ENCODE measurements around the gene CLEC16A. TPM values are rescaled to one million over a fixed set of nuclear protein-coding genes. Genes with fewer than 3 reads are reported as not detected.
A peak's percentile ranks its signal among the peaks of the same experiment; 100 is the strongest.
"Not testable (repeated sequence)": the region's sequence is repeated elsewhere in the genome, so short reads cannot be mapped to it uniquely, and the experiment has no call there.

CLEC16A gene
- total RNA-seq, 2 experiments from 2014 or later: 18.4 to 20.1 TPM

DNA sequence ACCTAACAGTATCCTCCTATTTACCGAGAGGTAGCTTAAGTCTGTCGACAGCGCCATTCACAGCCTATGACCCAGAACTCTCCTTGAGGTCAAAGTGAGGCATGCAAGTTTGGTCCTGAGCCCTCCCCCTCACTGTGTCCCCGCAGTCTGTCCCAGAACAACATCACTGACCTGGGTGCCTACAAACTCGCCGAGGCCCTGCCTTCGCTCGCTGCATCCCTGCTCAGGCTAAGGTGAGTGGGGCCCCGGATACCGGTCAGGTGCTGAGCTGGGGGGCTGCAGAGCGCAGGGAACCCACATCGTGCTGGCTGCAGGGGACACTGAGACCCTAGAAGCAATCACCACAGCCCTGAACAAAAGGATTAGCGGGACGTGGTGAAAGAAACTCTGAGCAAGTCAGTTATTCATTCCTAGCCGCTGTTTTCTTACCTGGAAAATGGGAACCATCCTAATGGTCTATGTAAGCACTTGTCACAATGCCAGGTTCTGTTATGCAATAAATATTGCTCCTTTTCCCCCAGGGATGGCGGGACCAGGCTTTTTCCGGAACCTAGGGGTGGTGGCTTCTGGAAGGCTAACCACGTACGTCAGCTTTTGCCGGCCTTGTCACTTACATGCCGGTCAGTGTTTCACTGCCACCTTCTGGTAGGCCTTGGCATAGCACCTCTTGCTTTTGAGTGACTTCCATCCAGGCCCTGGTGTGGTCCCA, 25.9 kb upstream of the CLEC16A start:
- no peaks in the 10 kb centered on the region for H3K36me3 Mint-ChIP-seq (ENCODE audit: low read depth)
- H3K4me1 Mint-ChIP-seq (ENCODE audit: low read depth): peaks cover 11% of the 10 kb centered on the region
- CTCF ChIA-PET: interaction anchor here (0.6 to 3.2 kb wide), 24 partner anchors 8 to 559 kb away, joined by 3 to 11 read pairs (median 4); partner anchors contain the start of gene NUBP1
- no peak overlapping the region for H3K27ac Mint-ChIP-seq
- no peak overlapping the region for H3K4me3 Mint-ChIP-seq
- H3K9me3 Mint-ChIP-seq: no peaks in the 10 kb centered on the region
- no peaks in the 10 kb centered on the region for H3K27me3 Mint-ChIP-seq (ENCODE audit: low read depth)
- DNase-seq: peak; percentile 94
- intact Hi-C loops (cut with micrococcal nuclease): loop anchor here (1.0 to 5.0 kb wide), 6 partner anchors 174 to 661 kb away; no protein-coding TSS in a partner anchor

GRCh38 chr16:10919003-10919351, 25.4 kb upstream of the CLEC16A start:
- no peaks in the 10 kb centered on the region for H3K36me3 Mint-ChIP-seq (ENCODE audit: low read depth)
- H3K27me3 Mint-ChIP-seq (ENCODE audit: low read depth): no peaks in the 10 kb centered on the region
- CTCF ChIA-PET: interaction anchor here (0.8 to 3.2 kb wide), 22 partner anchors 8 to 560 kb away, joined by 3 to 11 read pairs (median 4); partner anchors contain the start of gene NUBP1
- peaks cover 11% of the 10 kb centered on the region for H3K4me1 Mint-ChIP-seq (ENCODE audit: low read depth)
- H3K4me3 Mint-ChIP-seq: no peak overlapping the region
- no peak for DNase-seq
- no peak overlapping the region for H3K27ac Mint-ChIP-seq
- H3K9me3 Mint-ChIP-seq: no peaks in the 10 kb centered on the region
- intact Hi-C loops (cut with micrococcal nuclease): loop anchor here (2.0 to 5.0 kb wide), 2 partner anchors 174 to 662 kb away; no protein-coding TSS in a partner anchor

- Mint-ChIP-seq H3K36me3 (ENCODE audit: low read depth) (peaks cover 4% of the 10 kb centered on the region), H3K27me3 (ENCODE audit: low read depth) (no peaks in the 10 kb centered on the region), H3K27ac (no peak overlapping the region), H3K9me3 (peaks cover 2% of the 10 kb centered on the region), H3K4me3 (no peak overlapping the region), H3K4me1 (ENCODE audit: low read depth) (peaks cover 6% of the 10 kb centered on the region)
- intact Hi-C loops (cut with micrococcal nuclease): no loop called here
- no peak for DNase-seq
- CTCF ChIA-PET: no interaction called here
Observed at GRCh38 chr16:10920726-10921427, 23.5 kb upstream of the CLEC16A start.

DNA sequence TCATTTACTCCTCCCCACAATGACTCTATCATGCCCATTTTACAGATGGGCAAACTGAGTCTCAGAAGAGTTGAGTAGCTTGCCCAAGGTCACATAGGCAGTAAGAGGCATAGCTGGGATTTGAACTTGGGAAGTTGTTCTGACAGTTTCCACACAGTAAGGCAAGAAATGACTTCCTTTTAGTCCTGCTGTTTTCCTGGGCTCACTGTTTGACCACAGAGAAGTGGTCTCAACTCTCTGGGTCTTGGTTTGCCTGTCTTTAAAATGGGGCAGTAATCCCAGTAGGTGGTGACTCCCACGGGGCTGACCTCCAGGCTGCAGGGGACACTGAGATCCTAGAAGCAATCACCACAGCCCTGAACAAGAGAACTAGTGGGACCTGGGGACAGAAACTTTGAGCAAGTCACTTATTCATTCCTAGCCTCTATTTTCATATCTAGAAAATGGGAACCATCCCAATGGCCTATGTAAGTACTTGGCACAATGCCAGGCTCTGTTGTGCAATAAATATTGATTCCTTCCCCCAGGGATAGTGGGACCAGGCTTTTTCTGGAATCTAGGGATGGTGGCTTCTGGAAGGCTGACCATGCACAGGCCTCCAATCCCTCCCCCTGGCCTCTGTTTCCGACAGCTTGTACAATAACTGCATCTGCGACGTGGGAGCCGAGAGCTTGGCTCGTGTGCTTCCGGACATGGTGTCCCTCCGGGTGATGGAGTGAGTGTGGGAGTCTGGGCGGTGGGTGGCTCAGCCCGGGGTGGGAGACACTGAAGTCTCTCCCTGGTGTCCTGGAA, 22.6 kb upstream of the CLEC16A start:
- peaks cover 2% of the 10 kb centered on the region for H3K9me3 Mint-ChIP-seq
- DNase-seq: no peak
- H3K36me3 Mint-ChIP-seq (ENCODE audit: low read depth): peaks cover 9% of the 10 kb centered on the region
- H3K27ac Mint-ChIP-seq: no peak overlapping the region
- CTCF ChIA-PET: interaction anchor here (0.6 kb wide), 1 partner anchor 408 kb away, joined by 3 read pairs; no protein-coding TSS in a partner anchor
- intact Hi-C loops (cut with micrococcal nuclease): no loop called here
- H3K4me1 Mint-ChIP-seq (ENCODE audit: low read depth): no peaks in the 10 kb centered on the region
- H3K27me3 Mint-ChIP-seq (ENCODE audit: low read depth): no peaks in the 10 kb centered on the region
- no peak overlapping the region for H3K4me3 Mint-ChIP-seq

- no peak for DNase-seq
- intact Hi-C loops (cut with micrococcal nuclease): no loop called here
- Mint-ChIP-seq H3K4me3 (no peak overlapping the region), H3K27ac (no peak overlapping the region), H3K9me3 (peaks cover 2% of the 10 kb centered on the region), H3K36me3 (ENCODE audit: low read depth) (peaks cover 14% of the 10 kb centered on the region), H3K27me3 (ENCODE audit: low read depth) (no peaks in the 10 kb centered on the region), H3K4me1 (ENCODE audit: low read depth) (no peaks in the 10 kb centered on the region)
- CTCF ChIA-PET: interaction anchor here (0.5 kb wide), 1 partner anchor 191 kb away, joined by 3 read pairs; no protein-coding TSS in a partner anchor
Observed at GRCh38 chr16:10922328-10923145, 21.8 kb upstream of the CLEC16A start.

DNA sequence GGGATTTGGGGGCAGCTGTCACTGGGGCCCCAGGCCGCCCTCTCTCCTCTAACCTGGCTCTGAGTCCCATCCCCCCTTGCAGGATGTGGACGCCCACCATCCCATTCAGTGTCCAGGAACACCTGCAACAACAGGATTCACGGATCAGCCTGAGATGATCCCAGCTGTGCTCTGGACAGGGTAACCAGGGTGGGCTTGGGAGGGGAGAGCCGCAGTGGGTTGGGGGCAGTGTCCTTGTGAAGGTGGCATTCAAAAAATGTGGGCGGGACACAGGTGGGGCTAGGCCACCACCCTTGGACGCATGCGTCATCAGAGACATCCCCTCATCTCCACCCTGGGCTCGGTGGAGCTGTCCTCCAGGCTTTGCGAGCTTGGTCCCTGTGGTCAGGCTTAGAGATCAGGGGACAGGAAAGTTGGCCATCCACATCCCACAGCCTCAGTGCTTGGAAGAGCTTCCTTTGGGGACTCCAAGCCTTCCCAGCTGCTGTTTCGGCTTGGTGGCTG, 21.2 kb upstream of the CLEC16A start:
- no peaks in the 10 kb centered on the region for H3K4me1 Mint-ChIP-seq (ENCODE audit: low read depth)
- no peak overlapping the region for H3K27ac Mint-ChIP-seq
- intact Hi-C loops (cut with micrococcal nuclease): no loop called here
- H3K36me3 Mint-ChIP-seq (ENCODE audit: low read depth): peaks cover 19% of the 10 kb centered on the region
- H3K9me3 Mint-ChIP-seq: peaks cover 2% of the 10 kb centered on the region
- CTCF ChIA-PET: no interaction called here
- no peaks in the 10 kb centered on the region for H3K27me3 Mint-ChIP-seq (ENCODE audit: low read depth)
- H3K4me3 Mint-ChIP-seq: no peak overlapping the region
- no peak for DNase-seq

DNA sequence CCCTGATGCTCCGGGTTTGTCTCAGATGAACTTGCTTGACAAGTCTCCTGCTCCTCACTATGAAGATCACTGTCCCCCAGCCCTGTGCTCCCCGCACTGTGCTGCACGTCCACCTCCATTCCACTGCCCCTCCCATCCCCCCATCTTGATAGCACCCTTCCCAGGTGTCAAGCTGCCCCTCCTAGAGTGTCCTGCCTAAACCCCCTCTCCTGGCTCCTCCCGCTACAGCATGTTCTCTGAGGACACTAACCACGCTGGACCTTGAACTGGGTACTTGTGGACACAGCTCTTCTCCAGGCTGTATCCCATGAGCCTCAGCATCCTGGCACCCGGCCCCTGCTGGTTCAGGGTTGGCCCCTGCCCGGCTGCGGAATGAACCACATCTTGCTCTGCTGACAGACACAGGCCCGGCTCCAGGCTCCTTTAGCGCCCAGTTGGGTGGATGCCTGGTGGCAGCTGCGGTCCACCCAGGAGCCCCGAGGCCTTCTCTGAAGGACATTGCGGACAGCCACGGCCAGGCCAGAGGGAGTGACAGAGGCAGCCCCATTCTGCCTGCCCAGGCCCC, 20.6 kb upstream of the CLEC16A start:
- H3K9me3 Mint-ChIP-seq: peaks cover 2% of the 10 kb centered on the region
- H3K27ac Mint-ChIP-seq: no peak overlapping the region
- no peaks in the 10 kb centered on the region for H3K4me1 Mint-ChIP-seq (ENCODE audit: low read depth)
- peaks cover 21% of the 10 kb centered on the region for H3K36me3 Mint-ChIP-seq (ENCODE audit: low read depth)
- no peaks in the 10 kb centered on the region for H3K27me3 Mint-ChIP-seq (ENCODE audit: low read depth)
- CTCF ChIA-PET: no interaction called here
- intact Hi-C loops (cut with micrococcal nuclease): no loop called here
- H3K4me3 Mint-ChIP-seq: no peak overlapping the region
- DNase-seq: no peak

GRCh38 chr16:10925285-10925684, 19.1 kb upstream of the CLEC16A start:
- H3K27ac Mint-ChIP-seq; H3K4me3 Mint-ChIP-seq; DNase-seq; intact Hi-C loops (cut with micrococcal nuclease); H3K4me1 Mint-ChIP-seq (ENCODE audit: low read depth); H3K9me3 Mint-ChIP-seq; H3K27me3 Mint-ChIP-seq (ENCODE audit: low read depth): not testable (repeated sequence)
- peaks cover 24% of the 10 kb centered on the region for H3K36me3 Mint-ChIP-seq (ENCODE audit: low read depth)
- CTCF ChIA-PET: interaction anchor here (1.3 kb wide), 1 partner anchor 14 kb away, joined by 4 read pairs; no protein-coding TSS in a partner anchor

GRCh38 chr16:10926094-10926493, 18.3 kb upstream of the CLEC16A start:
- peaks cover 24% of the 10 kb centered on the region for H3K36me3 Mint-ChIP-seq (ENCODE audit: low read depth)
- H3K4me1 Mint-ChIP-seq (ENCODE audit: low read depth): no peaks in the 10 kb centered on the region
- CTCF ChIA-PET: interaction anchor here (0.6 to 1.8 kb wide), 3 partner anchors 9 to 297 kb away, joined by 4 to 5 read pairs (median 4); no protein-coding TSS in a partner anchor
- no peak overlapping the region for H3K4me3 Mint-ChIP-seq
- H3K27me3 Mint-ChIP-seq (ENCODE audit: low read depth): no peaks in the 10 kb centered on the region
- peaks cover 2% of the 10 kb centered on the region for H3K9me3 Mint-ChIP-seq
- no peak for DNase-seq
- intact Hi-C loops (cut with micrococcal nuclease): no loop called here
- no peak overlapping the region for H3K27ac Mint-ChIP-seq

DNA sequence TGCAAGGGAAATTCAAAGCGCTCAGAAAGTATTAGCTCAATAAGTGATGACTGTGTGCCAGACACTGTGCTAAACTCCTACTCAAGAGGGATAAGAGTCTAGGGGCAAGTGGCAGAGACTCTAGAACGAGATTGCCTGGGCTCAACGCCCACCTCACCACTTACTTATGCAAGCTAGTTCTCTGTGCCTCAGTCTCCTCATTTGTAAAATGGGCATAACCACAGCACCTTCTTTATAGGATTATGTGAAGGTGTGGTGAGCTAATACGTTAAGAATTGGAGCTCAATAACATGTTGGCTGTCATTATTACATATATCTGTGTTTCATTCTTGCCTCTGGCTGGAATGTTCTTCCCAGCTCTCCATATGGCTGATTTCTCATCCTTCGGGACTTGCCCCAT, 17.5 kb upstream of the CLEC16A start:
- DNase-seq: no peak
- intact Hi-C loops (cut with micrococcal nuclease): no loop called here
- Mint-ChIP-seq H3K4me1 (ENCODE audit: low read depth) (peaks cover 2% of the 10 kb centered on the region), H3K27me3 (ENCODE audit: low read depth) (no peaks in the 10 kb centered on the region), H3K27ac (no peak overlapping the region), H3K36me3 (ENCODE audit: low read depth) (peaks cover 26% of the 10 kb centered on the region), H3K4me3 (no peak overlapping the region), H3K9me3 (peaks cover 2% of the 10 kb centered on the region)
- CTCF ChIA-PET: interaction anchor here (0.6 to 1.8 kb wide), 4 partner anchors 8 to 183 kb away, joined by 3 to 5 read pairs (median 4); no protein-coding TSS in a partner anchor

DNA sequence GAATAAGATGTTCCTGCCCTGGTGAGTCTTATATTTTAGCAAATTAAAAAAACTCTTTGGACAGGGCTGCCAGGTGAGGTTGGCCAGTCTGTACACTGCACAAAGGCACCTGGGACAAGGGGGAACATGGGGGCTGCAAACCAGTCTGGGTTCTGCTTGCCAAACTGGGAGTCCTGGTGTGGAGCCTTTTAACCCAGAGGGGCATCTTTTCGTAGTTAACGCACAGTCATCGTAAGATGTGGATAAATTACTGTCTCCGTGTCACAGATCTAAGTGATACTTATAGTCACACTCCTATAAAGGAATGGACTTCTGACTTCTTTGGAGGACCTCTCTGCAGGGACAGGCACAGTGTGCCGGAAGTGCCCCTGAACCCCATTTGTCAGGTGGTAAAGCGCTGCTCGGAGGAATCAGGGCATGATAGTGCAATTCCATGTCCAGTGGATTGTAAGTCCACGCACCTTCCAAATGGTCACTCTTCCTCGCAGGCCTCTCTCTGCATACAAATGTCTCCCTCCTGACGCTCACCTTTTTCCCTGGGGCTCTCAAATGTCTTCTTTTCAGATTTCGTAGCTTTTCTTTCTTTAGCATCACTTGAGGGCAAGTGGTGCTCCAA, 16.8 kb upstream of the CLEC16A start:
- no peak for DNase-seq
- Mint-ChIP-seq H3K9me3 (peaks cover 2% of the 10 kb centered on the region), H3K4me1 (ENCODE audit: low read depth) (peaks cover 2% of the 10 kb centered on the region), H3K27me3 (ENCODE audit: low read depth) (no peaks in the 10 kb centered on the region), H3K4me3 (no peak overlapping the region), H3K36me3 (ENCODE audit: low read depth) (peaks cover 26% of the 10 kb centered on the region), H3K27ac (no peak overlapping the region)
- CTCF ChIA-PET: interaction anchor here (1.2 to 1.8 kb wide), 2 partner anchors 9 to 10 kb away, joined by 4 to 5 read pairs; no protein-coding TSS in a partner anchor
- intact Hi-C loops (cut with micrococcal nuclease): no loop called here
